Esophagus muscularis mucosa (tissue), 4 donors: ENCODE results near the gene SEPTIN8.

ENCODE experiments used
- EP300 ChIP-seq: sonication (generic); formaldehyde crosslinking; IDR thresholded peaks from one replicate; pipeline ENCODE4 v1.6.1; 2017; ENCODE audit warnings: antibody characterized with exemption
- POLR2A ChIP-seq: fragments of 450-650 bp; IDR thresholded peaks from one replicate; pipeline ENCODE4 v1.6.1; 2017; ENCODE audit warnings: antibody characterized with exemption, moderate library complexity, mild to moderate bottlenecking, low read depth
- POLR2AphosphoS5 ChIP-seq, 2 donors: sonication (generic); formaldehyde crosslinking; IDR thresholded peaks; one replicate each; pipeline ENCODE4 v1.6.1; 2017; ENCODE audit warnings: antibody characterized with exemption in 2 of 2
- TF ChIP-seq, protein P1 (sequence below), 3 experiments: fragments of 200-600 bp in 2 of 3; fragments of 450-650 bp in 1 of 3; sonication (generic) in 2 of 3; IDR thresholded peaks; one replicate each; pipeline ENCODE4 v1.5.1; 2017 to 2019; ENCODE audit warnings: antibody characterized with exemption in 3 of 3, mild to moderate bottlenecking in 2 of 3, moderate library complexity in 1 of 3

DNA sequence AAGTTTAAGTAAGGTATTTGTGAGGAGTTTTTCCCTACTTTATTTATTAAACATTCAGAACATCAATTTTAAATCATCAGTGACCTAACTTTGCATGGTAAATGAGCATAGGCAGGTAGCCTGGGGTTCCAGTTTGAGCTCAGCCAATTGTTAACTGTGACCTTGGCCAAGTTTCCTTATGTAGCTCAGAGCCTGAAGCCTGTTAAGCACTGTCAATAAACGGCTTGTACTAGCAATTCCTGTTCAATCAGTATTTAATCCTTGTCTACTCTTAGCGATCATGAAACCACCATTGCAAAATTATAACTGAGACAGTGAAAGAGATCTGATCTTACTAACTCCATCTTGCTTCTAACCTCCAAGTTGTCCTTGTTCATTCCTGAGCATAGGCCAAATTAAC lies 31.4 kb upstream of the SEPTIN8 start:
- TF ChIP-seq, protein P1, sequence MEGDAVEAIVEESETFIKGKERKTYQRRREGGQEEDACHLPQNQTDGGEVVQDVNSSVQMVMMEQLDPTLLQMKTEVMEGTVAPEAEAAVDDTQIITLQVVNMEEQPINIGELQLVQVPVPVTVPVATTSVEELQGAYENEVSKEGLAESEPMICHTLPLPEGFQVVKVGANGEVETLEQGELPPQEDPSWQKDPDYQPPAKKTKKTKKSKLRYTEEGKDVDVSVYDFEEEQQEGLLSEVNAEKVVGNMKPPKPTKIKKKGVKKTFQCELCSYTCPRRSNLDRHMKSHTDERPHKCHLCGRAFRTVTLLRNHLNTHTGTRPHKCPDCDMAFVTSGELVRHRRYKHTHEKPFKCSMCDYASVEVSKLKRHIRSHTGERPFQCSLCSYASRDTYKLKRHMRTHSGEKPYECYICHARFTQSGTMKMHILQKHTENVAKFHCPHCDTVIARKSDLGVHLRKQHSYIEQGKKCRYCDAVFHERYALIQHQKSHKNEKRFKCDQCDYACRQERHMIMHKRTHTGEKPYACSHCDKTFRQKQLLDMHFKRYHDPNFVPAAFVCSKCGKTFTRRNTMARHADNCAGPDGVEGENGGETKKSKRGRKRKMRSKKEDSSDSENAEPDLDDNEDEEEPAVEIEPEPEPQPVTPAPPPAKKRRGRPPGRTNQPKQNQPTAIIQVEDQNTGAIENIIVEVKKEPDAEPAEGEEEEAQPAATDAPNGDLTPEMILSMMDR (IDR thresholded peaks at IDR 0.05): no peak
- TF ChIP-seq EP300 (no peak), POLR2AphosphoS5 (IDR thresholded peaks at IDR 0.05) (no peak), POLR2A (no peak)
